GDM1 (cell line): ENCODE data around the gene ZNF467.
A peak's percentile ranks its signal among the peaks of the same experiment; 100 is the strongest.

Experiments
- DNase-seq: peaks from one replicate; lab custom pipeline; 2025; lab: John Stamatoyannopoulos, UW

ZNF467 gene

DNA sequence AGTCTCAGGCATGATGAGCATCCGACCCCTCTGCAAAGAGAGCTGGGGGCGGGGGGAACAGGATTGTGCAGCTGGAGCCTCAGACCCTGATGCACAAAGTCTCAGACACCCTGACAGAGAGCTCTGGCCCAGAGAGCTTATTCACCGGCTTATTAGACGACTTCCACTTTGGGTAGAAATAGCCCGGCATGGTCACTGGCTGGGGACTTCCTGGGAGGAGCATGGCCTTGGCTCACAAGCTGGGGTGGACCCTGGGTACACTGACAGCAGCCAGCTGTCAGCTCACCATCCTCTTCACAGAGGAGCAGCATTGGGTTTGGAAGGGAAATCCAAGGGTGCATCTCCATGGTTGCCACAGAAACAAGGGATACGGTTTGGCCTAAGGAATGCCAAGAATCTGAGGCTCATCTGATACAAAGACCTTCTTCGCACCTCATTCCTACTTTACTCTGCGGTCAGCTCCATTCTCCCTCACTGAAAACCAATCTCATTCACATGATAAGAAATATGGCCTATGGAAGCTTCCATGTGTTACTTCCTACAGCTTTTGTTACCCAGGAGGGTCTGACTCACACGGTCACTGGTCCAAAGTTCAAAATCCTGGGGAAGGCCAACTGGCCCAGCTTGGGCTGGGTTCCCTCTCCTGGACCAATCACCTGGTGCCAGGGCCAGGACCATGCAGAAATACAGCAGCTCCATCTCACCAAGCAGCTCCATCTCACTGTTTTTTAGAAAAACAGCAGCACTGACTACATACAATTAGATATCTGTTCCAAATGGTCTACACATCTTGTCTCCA is 25.1 kb downstream of the ZNF467 start:
- no peak for DNase-seq

DNA sequence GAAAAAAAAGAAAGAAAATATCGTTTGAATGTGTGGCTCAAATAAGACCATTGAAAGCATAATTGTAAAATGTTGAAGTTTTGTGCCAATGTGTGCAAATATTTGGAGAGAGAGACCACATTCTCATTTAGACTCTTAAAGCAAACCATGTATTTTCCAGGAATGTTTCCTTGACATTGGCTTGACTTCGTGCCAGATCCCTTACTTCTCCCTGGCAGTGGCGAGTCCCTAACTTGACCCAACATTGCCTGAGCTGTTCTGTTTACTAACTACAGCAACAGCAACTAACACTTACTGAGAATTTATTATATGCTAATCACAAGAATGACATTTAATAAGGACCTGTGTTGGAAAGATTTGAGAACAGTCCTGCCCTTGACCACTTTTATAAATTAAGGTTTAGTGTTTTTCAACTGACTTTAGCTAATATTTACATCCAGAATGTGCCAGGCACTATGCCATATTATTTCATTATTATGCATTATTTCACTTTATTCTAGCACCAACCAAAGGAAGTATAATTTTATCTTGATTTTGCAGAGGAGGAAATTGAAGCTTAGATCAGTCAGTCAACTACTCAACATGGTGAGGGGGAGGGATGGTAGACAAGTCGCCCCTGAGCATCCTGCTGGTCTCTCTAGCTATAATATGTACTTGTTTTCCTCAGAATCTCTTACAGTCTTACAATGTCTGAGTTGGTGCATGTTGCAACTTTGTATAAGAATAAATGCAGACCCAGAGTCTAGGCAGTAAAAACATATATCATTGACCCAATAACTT is 29.7 kb downstream of the ZNF467 start:
- DNase-seq = no peak

DNA sequence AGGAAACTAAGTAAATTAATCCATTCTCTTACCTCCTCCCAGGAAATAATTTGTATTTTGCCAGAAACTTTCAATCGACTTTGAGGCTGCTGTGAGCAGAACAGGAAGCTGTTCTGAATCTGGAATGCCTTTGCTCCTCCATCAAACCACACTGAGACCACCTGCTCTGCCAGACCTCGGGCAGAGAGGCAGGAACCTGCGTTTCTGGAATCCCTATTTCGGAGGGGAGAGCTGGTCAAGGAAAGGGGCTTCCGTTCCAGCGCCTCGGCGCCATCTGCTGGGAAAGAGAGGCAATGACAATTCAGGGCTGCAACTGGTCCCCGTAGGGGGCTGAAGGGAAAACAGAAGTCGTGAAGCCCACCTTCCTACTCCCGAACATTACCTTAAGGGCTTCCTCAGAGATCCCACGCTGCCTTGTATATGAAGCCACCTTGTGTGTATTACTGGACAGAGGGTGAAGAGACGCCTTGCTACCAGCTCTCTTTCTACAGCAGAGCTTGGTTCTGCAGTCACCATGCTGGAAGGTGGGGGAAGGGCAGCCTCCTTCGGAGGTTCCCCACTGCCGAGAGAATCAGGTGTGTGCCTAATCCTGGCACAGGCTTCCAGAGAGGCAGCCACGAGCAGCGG is 31.2 kb downstream of the ZNF467 start:
- DNase-seq = peak; percentile 20

DNA sequence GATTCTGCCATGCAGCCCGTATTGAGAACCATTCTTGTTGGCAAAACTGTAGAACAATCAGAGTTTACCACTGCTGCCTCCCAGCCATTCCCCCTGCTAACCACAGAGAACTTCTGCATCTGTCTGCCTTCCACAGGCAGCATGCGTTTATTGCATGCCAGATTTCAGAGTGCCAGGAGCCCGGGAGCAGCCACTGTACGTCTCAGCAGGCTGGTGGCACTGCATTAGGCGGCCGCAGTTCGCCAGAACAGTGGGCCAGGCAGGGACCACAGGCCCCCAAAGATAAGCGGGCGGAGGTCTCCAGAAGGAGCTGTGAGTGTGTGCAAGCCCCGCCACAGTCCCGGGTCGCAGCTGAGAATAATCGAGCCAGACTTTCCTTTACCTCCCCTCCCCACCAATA is 31.8 kb downstream of the ZNF467 start:
- peak; percentile 21 for DNase-seq

DNA sequence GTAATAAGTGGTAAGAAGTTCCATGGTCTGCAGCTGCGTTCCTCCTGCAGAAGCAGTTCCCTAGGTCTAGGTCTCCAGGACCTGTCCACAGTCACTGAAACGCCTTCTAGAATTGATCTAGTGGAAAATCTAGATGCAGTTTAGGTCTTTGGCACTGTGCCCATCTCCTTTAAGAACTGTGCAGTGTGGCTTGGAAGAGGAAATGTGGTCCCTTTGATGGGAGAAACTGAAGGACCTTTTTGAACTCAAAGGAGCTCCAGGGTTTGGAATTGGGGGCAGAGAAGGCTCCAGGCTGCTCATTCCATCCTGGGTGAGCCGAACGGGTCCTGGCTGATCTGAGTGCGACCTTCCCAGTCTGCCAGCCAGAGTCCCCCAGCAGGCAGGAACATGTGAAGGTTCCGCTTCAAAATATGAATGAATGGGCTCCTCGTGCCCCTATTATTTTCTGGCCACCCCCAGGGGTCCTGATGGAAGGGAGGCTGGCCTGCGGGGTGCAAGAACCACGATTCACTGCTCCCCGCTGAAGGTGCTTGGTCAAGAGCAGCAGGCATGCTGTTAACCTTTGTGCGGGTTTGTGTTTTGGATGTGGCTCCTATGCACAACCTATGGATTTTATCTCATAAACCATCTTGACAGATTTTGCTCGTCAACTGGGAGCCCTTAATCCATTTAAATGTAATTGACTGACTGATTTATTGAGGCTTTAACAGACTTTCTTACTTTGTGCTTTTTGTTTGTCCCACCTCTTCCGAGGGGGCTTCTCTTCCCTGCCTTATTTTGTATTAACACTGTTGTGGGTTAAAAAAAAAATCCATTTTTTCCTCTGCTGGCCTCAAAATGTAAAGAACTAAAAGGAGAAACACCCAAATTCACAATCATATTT is 36.7 kb downstream of the ZNF467 start:
- no peak for DNase-seq

DNA sequence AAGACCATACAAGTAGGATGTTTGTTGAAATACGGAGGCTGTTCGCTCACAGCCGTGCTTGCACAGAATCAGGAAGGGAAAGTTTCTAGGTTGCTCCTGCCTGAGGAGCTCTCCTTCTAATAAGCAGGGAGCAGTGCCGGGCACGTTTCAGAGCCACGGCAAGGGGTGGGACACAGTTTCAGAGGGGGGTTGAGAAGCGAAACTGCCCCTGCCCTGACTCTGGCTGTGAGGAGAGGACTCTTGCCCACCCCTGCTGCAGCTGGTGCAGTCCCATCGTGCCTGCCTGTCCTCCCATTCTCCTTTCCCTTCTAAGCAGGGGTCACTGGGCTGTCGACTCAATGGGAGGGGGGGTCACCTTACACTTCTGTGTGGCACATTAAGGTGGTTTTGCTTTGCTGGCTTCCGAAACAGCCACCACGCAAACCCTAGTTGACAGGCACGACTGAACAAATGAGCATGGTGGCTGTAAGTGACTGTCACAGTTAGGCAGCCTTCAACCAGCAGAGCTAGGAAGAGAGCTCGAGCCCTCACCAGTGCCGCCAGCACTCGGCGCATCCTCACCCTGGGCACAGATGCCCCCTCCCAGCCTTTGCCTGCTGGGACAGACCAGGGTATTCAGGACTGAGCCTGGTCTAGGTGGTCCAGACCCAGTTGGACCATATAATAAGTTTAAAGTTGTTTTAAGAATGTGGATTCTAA is 37.5 kb downstream of the ZNF467 start:
- no peak for DNase-seq

DNA sequence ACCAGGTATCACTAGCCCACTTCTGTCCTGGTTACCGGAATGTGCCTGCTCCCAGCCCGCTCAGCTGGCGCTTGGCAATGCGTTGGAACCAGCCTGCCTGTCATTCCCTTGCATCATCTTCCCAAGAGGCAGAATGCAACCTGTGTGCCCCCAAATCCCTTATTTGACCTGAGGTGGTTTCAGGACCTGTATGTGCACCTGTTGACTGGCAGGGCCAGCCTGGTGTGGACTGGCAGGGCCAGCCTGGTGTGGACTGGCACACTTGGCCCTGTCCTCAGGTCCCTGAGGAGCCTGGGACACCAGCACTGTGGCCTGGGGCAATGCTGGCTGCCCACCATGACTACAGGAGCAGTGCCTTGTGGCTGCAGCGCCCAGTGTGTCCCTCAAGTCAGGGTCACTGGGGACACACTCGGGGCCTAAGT is 38.2 kb downstream of the ZNF467 start:
- no peak for DNase-seq

DNA sequence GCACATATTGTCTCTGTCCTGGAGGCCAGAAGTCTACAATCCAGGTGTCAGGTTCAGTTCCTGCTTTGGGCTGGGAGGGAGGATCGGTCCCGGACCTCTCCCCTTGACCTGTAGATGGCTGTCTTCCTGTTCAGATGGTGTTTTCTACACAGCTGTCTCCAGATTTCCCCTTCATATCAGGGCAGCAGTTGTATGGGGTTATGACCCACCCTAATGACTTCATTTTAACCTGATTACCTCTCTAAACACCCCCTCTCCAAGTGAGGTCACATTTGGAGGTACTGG is 38.7 kb downstream of the ZNF467 start:
- no peak for DNase-seq

DNA sequence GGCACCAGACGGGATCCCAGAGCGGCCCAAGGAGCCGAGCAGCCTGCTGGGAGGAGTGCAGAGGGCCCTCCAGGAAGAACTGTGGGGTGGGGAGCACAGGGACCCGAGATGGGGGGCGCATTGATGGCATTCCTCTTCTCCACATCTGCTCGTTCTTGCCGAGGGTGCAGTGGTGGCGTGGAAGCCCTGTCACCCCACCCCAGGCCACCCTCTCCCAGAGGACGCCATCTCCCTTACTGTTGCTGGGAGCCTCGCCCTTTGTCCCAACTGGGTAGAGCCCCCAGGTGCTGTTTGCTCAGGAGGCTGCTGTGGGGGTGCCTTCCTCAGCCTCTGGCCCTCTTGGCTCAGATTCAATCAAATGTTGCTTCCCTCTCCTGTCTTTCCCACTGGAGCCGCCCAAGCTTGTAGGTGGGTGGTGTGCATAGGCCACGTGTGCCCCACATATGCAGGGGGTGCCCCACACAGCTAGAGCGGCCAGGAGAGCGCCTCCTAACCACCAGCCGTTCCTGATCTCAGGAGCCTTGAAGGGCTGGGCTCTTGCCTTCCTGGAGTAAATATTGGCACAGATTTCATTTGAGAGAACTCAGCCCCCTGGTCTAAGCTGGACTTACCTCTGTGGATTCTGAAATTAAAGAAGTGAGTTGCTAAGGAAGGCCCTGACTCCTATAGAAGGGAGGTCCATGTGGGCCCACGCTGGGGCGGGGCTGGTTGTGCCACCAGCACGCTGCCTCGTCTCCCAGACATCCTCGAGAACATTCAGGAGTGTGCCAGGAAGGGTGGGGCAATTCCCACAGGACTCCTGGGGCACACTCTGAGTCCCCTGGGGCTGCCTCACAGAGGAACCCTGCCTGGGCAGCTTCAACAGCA is 39.2 kb downstream of the ZNF467 start:
- DNase-seq = no peak

DNA sequence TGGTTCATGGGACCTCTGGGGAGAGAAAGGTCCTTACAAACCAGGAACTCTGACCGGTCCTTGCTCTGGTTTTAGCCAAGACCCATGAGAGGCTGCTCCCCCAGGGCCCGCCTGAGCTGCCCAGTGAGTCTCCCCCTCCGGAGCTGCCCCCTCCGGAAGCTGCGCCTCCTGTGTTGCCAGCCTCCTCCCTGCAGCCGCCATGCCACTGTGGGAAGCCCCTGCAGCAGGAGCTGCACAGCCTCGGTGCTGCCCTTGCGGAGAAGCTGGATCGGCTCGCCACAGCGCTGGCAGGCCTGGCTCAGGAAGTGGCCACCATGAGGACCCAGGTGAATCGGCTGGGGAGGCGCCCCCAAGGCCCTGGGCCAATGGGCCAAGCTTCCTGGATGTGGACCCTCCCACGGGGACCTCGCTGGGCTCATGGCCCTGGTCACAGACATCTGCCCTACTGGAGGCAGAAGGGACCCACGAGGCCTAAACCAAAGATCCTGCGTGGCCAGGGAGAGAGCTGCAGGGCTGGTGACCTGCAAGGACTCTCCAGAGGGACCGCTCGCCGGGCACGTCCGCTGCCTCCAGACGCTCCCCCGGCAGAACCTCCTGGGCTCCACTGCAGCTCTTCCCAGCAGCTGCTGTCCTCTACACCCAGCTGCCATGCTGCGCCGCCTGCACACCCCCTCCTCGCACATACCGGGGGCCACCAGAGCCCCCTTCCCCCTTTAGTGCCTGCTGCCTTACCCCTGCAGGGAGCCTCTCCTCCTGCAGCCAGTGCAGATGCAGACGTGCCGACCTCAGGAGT is 40.1 kb downstream of the ZNF467 start:
- DNase-seq = no peak

DNA sequence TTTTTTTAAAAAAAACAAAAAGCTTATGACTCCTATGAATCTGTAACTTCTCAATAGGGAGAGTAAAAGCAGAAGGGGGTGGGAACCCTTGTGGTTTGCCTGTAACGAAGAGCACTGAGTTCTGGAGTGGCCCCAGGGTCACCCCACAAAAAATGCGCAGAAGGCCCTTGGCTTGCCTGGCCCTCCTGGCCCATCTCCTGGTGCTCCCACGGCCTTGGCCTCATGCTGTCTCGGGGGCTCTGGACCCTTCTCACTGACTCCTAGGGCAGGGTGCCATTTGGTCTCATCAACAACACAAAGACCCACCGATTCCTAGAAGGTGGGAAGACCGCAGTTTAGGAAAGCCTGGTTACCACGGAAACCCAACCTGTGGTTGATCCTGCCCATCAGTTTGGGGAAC is 40.8 kb downstream of the ZNF467 start:
- DNase-seq = no peak

DNA sequence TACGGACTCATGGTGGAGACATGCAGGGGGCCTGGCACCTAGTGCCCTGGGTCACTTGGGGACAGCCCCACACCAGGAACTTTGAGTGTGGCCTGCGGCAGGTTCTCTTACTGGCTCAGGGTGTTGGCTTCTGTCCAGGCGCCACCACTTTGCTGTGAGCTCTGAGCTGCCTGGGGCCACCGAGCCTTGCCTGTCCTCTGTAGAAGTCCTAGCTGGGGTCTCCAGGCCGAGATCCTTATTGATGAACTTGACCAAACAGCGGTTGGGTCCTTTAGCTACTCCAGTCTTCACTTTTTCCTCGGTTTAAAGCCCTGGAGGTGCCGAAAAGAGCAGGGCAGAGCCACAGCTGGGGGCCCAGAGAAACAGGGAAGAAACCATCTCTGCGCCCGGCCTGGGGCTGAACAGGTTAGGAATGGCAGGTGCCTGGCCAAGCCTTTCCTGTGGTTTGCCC is 41.3 kb downstream of the ZNF467 start:
- DNase-seq = no peak

DNA sequence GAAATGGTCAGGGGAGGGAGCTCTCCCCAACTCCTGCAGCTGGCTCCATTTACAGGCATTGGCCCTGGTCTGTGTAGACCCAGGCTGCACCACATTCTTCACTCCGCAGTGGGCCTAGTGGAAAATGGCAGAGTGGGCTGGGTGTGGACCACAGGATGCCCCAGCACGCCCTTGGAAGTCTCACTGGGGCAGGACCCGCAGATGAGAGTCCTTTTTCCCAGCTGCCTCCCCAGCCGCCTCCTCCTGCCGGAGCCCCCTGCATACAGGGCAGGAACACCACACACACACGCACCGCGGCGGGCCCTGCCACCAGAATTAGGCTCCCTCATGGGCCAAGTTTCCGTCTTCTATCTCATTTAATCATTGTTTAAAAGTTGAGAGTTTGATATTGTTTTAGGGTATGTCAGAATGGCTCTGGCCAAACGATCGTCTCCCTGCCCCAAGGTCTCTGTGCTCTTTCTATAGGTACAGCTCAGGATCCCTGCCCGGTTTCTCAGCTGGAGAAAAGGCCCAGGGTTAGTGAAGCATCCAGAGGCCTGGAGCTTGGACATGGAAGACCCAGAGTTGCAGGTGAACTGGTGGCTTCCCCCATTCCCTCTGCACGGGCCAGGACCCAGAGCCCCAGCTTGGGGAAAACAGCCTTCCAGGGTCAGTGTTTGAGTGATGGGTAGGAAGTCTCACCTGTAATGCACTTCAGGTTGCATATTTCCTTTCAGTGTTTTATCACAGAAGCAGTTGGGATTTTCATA is 42.0 kb downstream of the ZNF467 start:
- DNase-seq = no peak

DNA sequence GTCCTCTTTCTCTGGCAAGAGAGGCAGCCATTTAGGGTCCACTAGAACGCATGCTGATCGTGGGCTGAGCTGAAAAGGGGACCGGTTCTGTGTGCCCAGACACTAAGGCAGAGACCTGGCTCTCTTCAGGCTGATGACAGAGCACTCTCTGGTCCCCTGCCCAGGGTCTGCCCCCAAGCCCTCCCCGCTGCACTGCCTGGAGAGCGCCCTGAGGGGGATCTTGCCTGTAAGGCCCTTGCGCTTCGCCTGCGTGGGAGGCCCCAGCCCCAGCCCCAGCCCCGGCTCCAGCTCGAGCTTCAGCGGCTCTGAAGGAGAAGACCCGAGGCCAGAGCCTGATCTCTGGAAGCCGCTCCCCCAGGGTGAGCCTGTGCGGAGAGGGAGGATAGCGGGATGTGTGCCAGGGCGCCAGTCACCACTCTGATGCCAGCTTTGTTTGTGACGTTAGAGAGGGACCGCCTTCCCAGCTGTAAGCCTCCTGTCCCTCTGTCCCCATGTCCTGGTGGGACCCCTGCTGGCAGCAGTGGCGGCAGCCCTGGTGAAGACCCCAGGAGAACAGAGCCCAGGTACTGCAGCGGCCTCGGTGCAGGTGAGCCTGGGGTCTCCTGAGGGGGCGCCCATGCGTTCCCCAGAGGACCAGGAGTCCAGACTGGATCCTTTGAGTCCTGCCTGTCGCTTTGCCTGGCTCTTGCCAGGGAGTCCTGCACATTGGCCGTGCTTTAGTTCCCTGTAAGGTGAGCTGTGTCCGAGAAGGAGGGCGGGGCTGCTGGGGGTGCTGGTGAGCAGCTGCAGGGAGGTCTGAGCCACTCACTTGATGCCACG is 43.2 kb downstream of the ZNF467 start:
- no peak for DNase-seq

DNA sequence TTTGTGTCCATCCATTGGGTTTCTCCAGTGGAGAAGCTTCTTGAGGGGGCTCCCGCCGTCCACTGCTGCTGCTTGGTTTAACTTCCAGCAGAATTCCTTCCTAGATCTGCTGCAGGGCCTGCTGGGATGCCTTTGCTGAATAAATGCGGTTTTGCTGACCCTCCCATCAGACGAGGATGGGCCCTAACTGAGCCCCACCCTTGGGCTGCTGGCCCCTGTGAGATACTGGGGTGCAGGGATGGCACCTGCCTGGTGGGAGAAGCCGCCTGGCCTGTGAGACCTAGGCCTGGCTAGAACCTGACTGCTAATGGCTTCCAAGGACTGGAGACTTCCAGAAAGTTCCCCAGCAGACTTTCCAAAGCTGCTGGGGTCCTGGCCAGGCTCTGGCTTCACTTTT is 43.8 kb downstream of the ZNF467 start:
- no peak for DNase-seq

DNA sequence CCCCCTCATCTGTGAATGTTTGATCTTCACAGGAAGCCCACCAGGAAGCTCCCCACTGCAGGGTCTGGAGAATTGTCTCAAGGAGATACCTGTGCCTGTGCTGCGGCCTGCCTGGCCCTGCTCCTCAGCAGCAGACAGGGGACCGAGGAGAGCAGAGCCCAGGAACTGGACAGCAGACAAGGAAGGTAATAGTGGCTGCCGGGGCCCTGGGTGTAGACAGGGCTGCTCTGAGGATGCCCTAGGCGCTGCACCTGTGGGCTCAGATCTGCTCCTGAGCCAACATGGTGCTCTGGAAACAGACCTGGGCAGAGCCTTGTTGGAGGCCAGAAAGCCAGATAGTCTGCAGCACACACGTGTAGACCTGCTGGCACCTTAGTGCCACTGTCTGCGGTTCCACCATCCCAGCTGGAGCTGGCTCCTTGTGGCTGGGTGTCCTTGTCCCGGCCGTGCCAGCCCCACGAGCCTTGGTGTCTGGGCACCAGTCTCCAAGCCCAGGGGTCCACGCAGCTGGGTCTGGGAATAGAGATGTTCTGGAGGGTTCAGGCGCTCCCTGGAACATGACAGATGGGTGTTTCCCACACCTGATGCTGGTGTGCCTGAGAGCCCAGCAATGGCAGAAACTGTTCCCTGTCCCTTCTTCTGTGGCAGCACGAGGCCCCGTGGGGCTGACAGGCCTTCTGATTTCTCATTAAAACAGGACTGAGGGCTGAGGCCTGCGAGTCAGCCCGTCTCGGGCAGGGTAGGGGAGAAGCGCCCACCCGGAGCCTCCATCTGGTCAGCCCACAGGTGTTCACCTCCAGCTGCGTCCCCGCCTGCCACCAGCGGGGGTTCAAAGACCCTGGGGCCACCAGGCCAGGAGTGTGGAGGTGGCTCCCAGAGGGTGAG is 44.7 kb downstream of the ZNF467 start:
- DNase-seq = no peak

DNA sequence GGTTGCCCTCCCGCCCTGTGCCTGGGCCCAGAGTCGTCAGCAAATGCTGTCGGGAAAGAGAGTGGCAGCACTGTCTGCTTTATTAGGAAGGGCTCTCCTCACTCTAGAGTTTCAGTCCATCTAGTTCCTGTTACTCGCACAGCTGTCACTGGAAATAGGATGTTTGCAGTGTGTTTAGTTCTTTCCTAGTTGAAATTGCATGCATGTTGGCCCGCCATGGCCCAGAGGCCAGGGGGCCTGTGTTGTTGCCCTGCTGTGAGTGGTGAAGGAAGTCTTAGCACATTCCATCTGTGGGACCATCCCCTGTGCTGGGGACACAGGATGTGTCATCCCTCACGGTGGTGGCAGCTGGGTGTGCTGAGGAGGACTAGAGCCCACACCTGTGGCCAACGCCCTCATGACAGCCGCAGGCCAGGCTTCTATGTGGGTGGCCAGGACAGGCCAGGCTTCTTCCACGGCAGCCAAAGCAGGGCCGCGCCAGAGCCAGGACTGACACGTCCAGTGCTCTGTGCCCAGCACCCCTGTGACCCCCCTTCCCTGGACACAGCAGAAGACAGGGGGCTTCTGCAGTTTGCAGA is 45.4 kb downstream of the ZNF467 start:
- no peak for DNase-seq
